CD14-positive monocyte (primary cell): ENCODE data around the gene RNF126. TPM values are rescaled to one million over a fixed set of nuclear protein-coding genes. Genes with fewer than 3 reads are reported as not detected.

Experiments used
- DNase-seq, 3 donors: peaks; one replicate each; pipeline ENCODE4 v3.0.0-alpha.2; 2011 to 2022
- H2AFZ ChIP-seq: 2 replicates; pipeline ENCODE4 v1.6.0; 2012; ENCODE audit warnings: mild to moderate bottlenecking, low read depth, low read length, inconsistent platforms; ENCODE audit not compliant: insufficient read depth, poor library complexity, severe bottlenecking
- H3K27ac ChIP-seq, 2 donors: 1 replicate in 1 of 2; 2 replicates in 1 of 2; pipeline ENCODE4 v1.5.1; 2012 to 2013; ENCODE audit warnings: low read length in 2 of 2, control low read depth in 1 of 2, inconsistent platforms in 1 of 2, low read depth in 1 of 2, mild to moderate bottlenecking in 1 of 2
- H3K27me3 ChIP-seq, 2 donors: one replicate each; pipeline versions ENCODE4 v1.6.0 to v1.6.1; 2011 to 2013; ENCODE audit warnings: low read length in 2 of 2; ENCODE audit not compliant: control insufficient read depth in 2 of 2, insufficient read depth in 2 of 2
- H3K36me3 ChIP-seq, 2 donors: replicated peaks in 1 of 2; 1 replicate in 1 of 2; 2 replicates in 1 of 2; pipeline versions ENCODE4 v1.5.1 to v1.6.1; 2012 to 2013; ENCODE audit warnings: low read length in 2 of 2, control low read depth in 1 of 2, inconsistent platforms in 1 of 2, mild to moderate bottlenecking in 1 of 2; ENCODE audit not compliant: insufficient read depth in 2 of 2, control insufficient read depth in 1 of 2
- H3K4me1 ChIP-seq, 2 donors: 1 replicate in 1 of 2; 2 replicates in 1 of 2; pipeline versions ENCODE4 v1.5.1 to v1.6.1; 2012 to 2013; ENCODE audit warnings: low read length in 2 of 2, control low read depth in 1 of 2, inconsistent platforms in 1 of 2, mild to moderate bottlenecking in 1 of 2, moderate library complexity in 1 of 2; ENCODE audit not compliant: insufficient read depth in 2 of 2, control insufficient read depth in 1 of 2
- H3K4me2 ChIP-seq: replicated peaks from 2 replicates; pipeline ENCODE3; 2012; ENCODE audit warnings: low read length, moderate library complexity, mild to moderate bottlenecking; ENCODE audit not compliant: poor library complexity, severe bottlenecking; ENCODE audit errors: extremely low read depth
- H3K4me3 ChIP-seq, 3 experiments: fragments of 200-600 bp in 1 of 3; sonication (generic) in 1 of 3; replicated peaks in 1 of 3; 1 replicate in 2 of 3; 2 replicates in 1 of 3; pipeline ENCODE4 v1.5.1; 2011 to 2013; ENCODE audit warnings: low read length in 3 of 3, mild to moderate bottlenecking in 3 of 3, control low read depth in 2 of 3, low read depth in 2 of 3, inconsistent platforms in 1 of 3, moderate library complexity in 1 of 3
- H3K79me2 ChIP-seq: 2 replicates; pipeline ENCODE4 v1.6.0; 2012; ENCODE audit warnings: mild to moderate bottlenecking, control low read depth, inconsistent platforms, low read length, moderate library complexity; ENCODE audit not compliant: insufficient read depth
- H3K9ac ChIP-seq: 2 replicates; pipeline ENCODE4 v1.6.0; 2017; ENCODE audit warnings: low read length, mild to moderate bottlenecking; ENCODE audit not compliant: insufficient read depth, poor library complexity, severe bottlenecking
- H3K9me3 ChIP-seq, 2 donors: replicated peaks in 1 of 2; 1 replicate in 1 of 2; 2 replicates in 1 of 2; pipeline versions ENCODE4 v1.5.1 to v1.6.1; 2012 to 2013; ENCODE audit warnings: low read length in 2 of 2, control low read depth in 1 of 2; ENCODE audit not compliant: control insufficient read depth in 1 of 2, insufficient read depth in 1 of 2
- H4K20me1 ChIP-seq: 2 replicates; pipeline ENCODE4 v1.6.0; 2012; ENCODE audit warnings: mild to moderate bottlenecking, low read length, control low read depth, moderate library complexity; ENCODE audit not compliant: insufficient read depth
- H3K27ac Mint-ChIP-seq, 7 donors: one replicate each; pipeline ENCODE4 v1.8.0; 2020; ENCODE audit warnings: mild to moderate bottlenecking in 7 of 7, mixed read lengths in 7 of 7, moderate library complexity in 6 of 7, inconsistent platforms in 2 of 7
- H3K27me3 Mint-ChIP-seq, 3 donors: one replicate each; pipeline ENCODE4 v1.8.0; 2021 to 2022; ENCODE audit warnings: low read depth in 3 of 3, mild to moderate bottlenecking in 3 of 3, mixed read lengths in 3 of 3, moderate library complexity in 3 of 3, inconsistent platforms in 1 of 3
- H3K36me3 Mint-ChIP-seq, 2 donors: one replicate each; pipeline ENCODE4 v1.8.0; 2020; ENCODE audit warnings: mixed read lengths in 2 of 2, inconsistent platforms in 1 of 2, mild to moderate bottlenecking in 1 of 2
- H3K4me1 Mint-ChIP-seq: one replicate; pipeline ENCODE4 v1.8.0; 2020; ENCODE audit warnings: mild to moderate bottlenecking, mixed read lengths
- H3K4me3 Mint-ChIP-seq, 2 donors: one replicate each; pipeline ENCODE4 v1.8.0; 2020; ENCODE audit warnings: mild to moderate bottlenecking in 2 of 2, mixed read lengths in 2 of 2, moderate library complexity in 1 of 2
- H3K9me3 Mint-ChIP-seq, 7 donors: one replicate each; pipeline ENCODE4 v1.8.0; 2020 to 2022; ENCODE audit warnings: mixed read lengths in 7 of 7, mild to moderate bottlenecking in 6 of 7, moderate library complexity in 6 of 7, inconsistent platforms in 2 of 7
- WGBS: methylation state at CpG from one replicate; pipeline ENCODE4 v1.1.5; 2013; ENCODE audit warnings: missing lambda C conversion rate; ENCODE audit not compliant: insufficient coverage; 5-methylcytosine and 5-hydroxymethylcytosine counted together
- intact Hi-C, 2 donors: fragments of 100-400 bp; cut with micrococcal nuclease; formaldehyde crosslinking; loops; one replicate each; pipeline versions ENCODE4 v1.15.0 to v1.15.1; 2023
- polyA plus RNA-seq, 3 donors: library from polyadenylated mRNA; depleted of rRNA in 1 of 3; unstranded in 2 of 3; stranded (reverse) in 1 of 3; fragments of 300-500 nt in 2 of 3; fragments of >200 nt in 1 of 3; fragmentation: Illumina TruSeq in 2 of 3; gene quantifications; 1 replicate in 2 of 3; 2 replicates in 1 of 3; pipeline ENCODE4 v1.2.3, GENCODE V29; 2012 to 2021
- TF ChIP-seq, protein P1 (sequence below): fragments of 200-600 bp; IDR thresholded peaks from one replicate; pipeline ENCODE4 v1.8.0; 2022; ENCODE audit warnings: antibody characterized with exemption, mild to moderate bottlenecking

The RNF126 gene
- polyA plus RNA-seq, 3 donors = 29.1 to 51.6 (median 31.6) TPM

GRCh38 chr19:620166-620862, 42.7 kb downstream of the RNF126 start:
- Histone ChIP-seq H2AFZ (no peak overlapping the region), H3K4me3 (no peak overlapping the region), H3K9me3 (no peaks in the 10 kb centered on the region), H3K4me2 (no peak overlapping the region), H3K79me2 (no peaks in the 10 kb centered on the region), H3K4me1 (peaks cover 0 to 4% of the 10 kb centered on the region in 2 donors), H3K36me3 (peaks cover 53 to 65% of the 10 kb centered on the region in 2 donors), H3K27ac (no peak overlapping the region), H4K20me1 (no peaks in the 10 kb centered on the region), H3K27me3 (peaks cover 0 to 4% of the 10 kb centered on the region in 2 donors), H3K9ac (no peak overlapping the region)
- TF ChIP-seq, protein P1, sequence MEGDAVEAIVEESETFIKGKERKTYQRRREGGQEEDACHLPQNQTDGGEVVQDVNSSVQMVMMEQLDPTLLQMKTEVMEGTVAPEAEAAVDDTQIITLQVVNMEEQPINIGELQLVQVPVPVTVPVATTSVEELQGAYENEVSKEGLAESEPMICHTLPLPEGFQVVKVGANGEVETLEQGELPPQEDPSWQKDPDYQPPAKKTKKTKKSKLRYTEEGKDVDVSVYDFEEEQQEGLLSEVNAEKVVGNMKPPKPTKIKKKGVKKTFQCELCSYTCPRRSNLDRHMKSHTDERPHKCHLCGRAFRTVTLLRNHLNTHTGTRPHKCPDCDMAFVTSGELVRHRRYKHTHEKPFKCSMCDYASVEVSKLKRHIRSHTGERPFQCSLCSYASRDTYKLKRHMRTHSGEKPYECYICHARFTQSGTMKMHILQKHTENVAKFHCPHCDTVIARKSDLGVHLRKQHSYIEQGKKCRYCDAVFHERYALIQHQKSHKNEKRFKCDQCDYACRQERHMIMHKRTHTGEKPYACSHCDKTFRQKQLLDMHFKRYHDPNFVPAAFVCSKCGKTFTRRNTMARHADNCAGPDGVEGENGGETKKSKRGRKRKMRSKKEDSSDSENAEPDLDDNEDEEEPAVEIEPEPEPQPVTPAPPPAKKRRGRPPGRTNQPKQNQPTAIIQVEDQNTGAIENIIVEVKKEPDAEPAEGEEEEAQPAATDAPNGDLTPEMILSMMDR = no peak
- no peak overlapping the region for H3K27ac Mint-ChIP-seq
- H3K36me3 Mint-ChIP-seq = peaks cover 39 to 54% of the 10 kb centered on the region in 2 donors
- H3K27me3 Mint-ChIP-seq = peaks cover 4 to 11% (median 6%) of the 10 kb centered on the region in 3 donors
- peaks cover 4% of the 10 kb centered on the region for H3K4me1 Mint-ChIP-seq
- WGBS = 98% methylated on average over 31 of the region's 51 CpGs
- no peak overlapping the region for H3K4me3 Mint-ChIP-seq
- intact Hi-C loops = no loop called here
- DNase-seq = no peak
- H3K9me3 Mint-ChIP-seq = peaks cover 0 to 19% (median 0%) of the 10 kb centered on the region in 7 donors

DNA sequence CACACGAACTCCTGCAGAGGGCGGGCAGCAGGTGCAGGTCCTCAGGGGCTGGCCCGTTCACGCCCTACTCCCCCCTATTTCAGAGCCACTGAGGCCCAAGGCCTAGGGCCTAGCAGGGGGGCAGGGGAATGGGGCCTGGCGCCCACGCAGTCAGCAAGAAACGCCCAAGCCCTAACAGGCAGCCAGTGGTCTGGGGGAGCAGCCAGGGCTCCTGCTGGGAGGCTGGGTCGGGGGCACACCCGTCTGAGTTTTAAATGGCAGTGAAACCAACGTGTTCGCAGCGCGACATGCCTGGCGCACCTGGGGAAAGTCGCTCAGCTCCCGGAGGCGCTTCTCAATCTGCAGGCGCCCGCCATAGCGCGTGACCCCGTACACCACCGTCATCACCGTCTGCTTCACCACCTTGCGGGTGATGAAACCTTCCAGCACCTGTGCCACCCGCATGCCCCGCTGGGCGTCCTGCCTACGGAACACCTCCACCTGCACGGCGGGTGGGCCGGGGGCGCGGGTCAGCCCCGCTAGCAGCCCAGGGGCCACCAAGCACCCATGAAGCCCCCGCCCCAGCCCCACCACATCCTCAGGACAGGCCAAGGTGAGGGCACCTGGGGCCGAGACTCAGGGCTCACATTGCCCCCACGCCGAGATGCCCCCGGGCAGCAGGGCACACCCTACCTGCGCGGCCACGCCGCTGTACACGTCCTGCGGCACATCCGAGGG, 43.6 kb downstream of the RNF126 start:
- Histone ChIP-seq H3K4me1 (peaks cover 0 to 4% of the 10 kb centered on the region in 2 donors), H4K20me1 (no peaks in the 10 kb centered on the region), H2AFZ (no peak overlapping the region), H3K27me3 (peaks cover 0 to 11% of the 10 kb centered on the region in 2 donors), H3K27ac (no peak overlapping the region), H3K4me3 (no peak overlapping the region), H3K4me2 (no peak overlapping the region), H3K36me3 (peaks cover 46 to 56% of the 10 kb centered on the region in 2 donors), H3K9me3 (no peaks in the 10 kb centered on the region), H3K9ac (no peak overlapping the region), H3K79me2 (no peaks in the 10 kb centered on the region)
- peaks cover 39 to 50% of the 10 kb centered on the region in 2 donors for H3K36me3 Mint-ChIP-seq
- H3K4me1 Mint-ChIP-seq = peaks cover 4% of the 10 kb centered on the region
- WGBS = 98% methylated on average over 40 of the region's 47 CpGs
- intact Hi-C loops = no loop called here
- peaks cover 0 to 19% (median 0%) of the 10 kb centered on the region in 7 donors for H3K9me3 Mint-ChIP-seq
- no peak overlapping the region for H3K4me3 Mint-ChIP-seq
- no peak overlapping the region for H3K27ac Mint-ChIP-seq
- DNase-seq = no peak
- peaks cover 12 to 20% (median 13%) of the 10 kb centered on the region in 3 donors for H3K27me3 Mint-ChIP-seq
- TF ChIP-seq, protein P1 = no peak
